Posterior vena cava (tissue), 2 donors: Measurements from ENCODE around the gene SPTBN1. TPM values are rescaled to one million over a fixed set of nuclear protein-coding genes. Genes with fewer than 3 reads are reported as not detected.
"Not testable (repeated sequence)": the region's sequence is repeated elsewhere in the genome, so short reads cannot be mapped to it uniquely, and the experiment has no call there.

Experiments used
- DNase-seq: peaks from one replicate; pipeline ENCODE4 v3.0.0-alpha.2; 2020; ENCODE audit warnings: low spot score
- intact Hi-C, 2 donors: fragments of 100-400 bp; cut with DNase I; formaldehyde crosslinking; loops; one replicate each; pipeline versions ENCODE4 v1.14.1 to v1.14.2; 2022 to 2023
- total RNA-seq, 2 donors: library from RNA; stranded (reverse); fragmentation: NEBNext Ultra II Directional; extraction: Animal tissue kit (Norgen Biotek cat#: 25700); gene quantifications; one replicate each; pipeline ENCODE4 v1.2.1, GENCODE V29; 2021
- donor health status: DM: yes; HTN: yes; CAD: no.
- donor health status: DM: yes; HTN: yes; CAD: no.

SPTBN1 gene
- total RNA-seq, 2 donors from 2014 or later: 329 to 357 TPM

- DNase-seq: no peak
- intact Hi-C loops: no loop called here
These were observed 5.1 kb downstream of the SPTBN1 start for GRCh38 chr2:54461261-54461660.

GRCh38 chr2:54464341-54464740, 8.2 kb downstream of the SPTBN1 start:
- no peak for DNase-seq
- intact Hi-C loops: no loop called here

- DNase-seq: no peak
- intact Hi-C loops: no loop called here
These were observed 9.0 kb downstream of the SPTBN1 start for GRCh38 chr2:54465143-54465542.

GRCh38 chr2:54466870-54467269, 10.7 kb downstream of the SPTBN1 start:
- no peak for DNase-seq
- intact Hi-C loops: no loop called here

- no peak for DNase-seq
- intact Hi-C loops: no loop called here
These were observed 12.5 kb downstream of the SPTBN1 start for GRCh38 chr2:54468673-54469072.

- no peak for DNase-seq
- intact Hi-C loops: no loop called here
These were observed 13.4 kb downstream of the SPTBN1 start for GRCh38 chr2:54469484-54470053.

- no peak for DNase-seq
- intact Hi-C loops: no loop called here
These were observed 14.3 kb downstream of the SPTBN1 start for GRCh38 chr2:54470266-54470938.

GRCh38 chr2:54471221-54471711, 15.1 kb downstream of the SPTBN1 start:
- no peak for DNase-seq
- intact Hi-C loops: no loop called here

GRCh38 chr2:54473851-54474250, 17.7 kb downstream of the SPTBN1 start:
- intact Hi-C loops: no loop called here
- DNase-seq: no peak

GRCh38 chr2:54475285-54475684, 19.2 kb downstream of the SPTBN1 start:
- intact Hi-C loops: no loop called here
- DNase-seq: no peak

- intact Hi-C loops: loop anchor here in 1 of 2 donors (1.0 kb wide), 1 partner anchor 31 kb away; no protein-coding TSS in a partner anchor
- no peak for DNase-seq
These were observed 19.8 kb downstream of the SPTBN1 start for GRCh38 chr2:54475919-54476318.

- intact Hi-C loops: loop anchor here in 1 of 2 donors (1.0 kb wide), 1 partner anchor 30 kb away; no protein-coding TSS in a partner anchor
- DNase-seq: no peak
These were observed 20.7 kb downstream of the SPTBN1 start for GRCh38 chr2:54476852-54477251.

- DNase-seq: no peak
- intact Hi-C loops: no loop called here
These were observed 21.8 kb downstream of the SPTBN1 start for GRCh38 chr2:54477896-54478295.

- intact Hi-C loops: no loop called here
These were observed 22.8 kb downstream of the SPTBN1 start for GRCh38 chr2:54478899-54479298.

GRCh38 chr2:54479424-54479823, 23.3 kb downstream of the SPTBN1 start:
- DNase-seq: no peak
- intact Hi-C loops: no loop called here

More at GRCh38 chr2:54478899-54479298, 22.8 kb downstream of the SPTBN1 start:
- no peak for DNase-seq

- intact Hi-C loops: no loop called here
- no peak for DNase-seq
These were observed 23.9 kb downstream of the SPTBN1 start for GRCh38 chr2:54480025-54480424.

- DNase-seq: no peak
- intact Hi-C loops: no loop called here
These were observed 25.6 kb downstream of the SPTBN1 start for GRCh38 chr2:54481686-54482085.

- intact Hi-C loops: no loop called here
- DNase-seq: peak; percentile 84
These were observed 26.6 kb downstream of the SPTBN1 start for GRCh38 chr2:54482715-54483114.

GRCh38 chr2:54483426-54483825, 27.3 kb downstream of the SPTBN1 start:
- intact Hi-C loops: no loop called here
- no peak for DNase-seq

GRCh38 chr2:54485756-54486155, 29.6 kb downstream of the SPTBN1 start:
- DNase-seq, intact Hi-C loops: not testable (repeated sequence)

GRCh38 chr2:54486766-54487165, 30.6 kb downstream of the SPTBN1 start:
- no peak for DNase-seq
- intact Hi-C loops: no loop called here
